NCI-H524 treated with DMSO at 0.1 percent for 48 hours (cell line): ENCODE results near the gene SH3RF2.
"Not testable (repeated sequence)": the region's sequence is repeated elsewhere in the genome, so short reads cannot be mapped to it uniquely, and the experiment has no call there.

ENCODE experiments used
- DNase-seq: peaks from one replicate; lab custom pipeline; 2025; lab: John Stamatoyannopoulos, UW

Gene SH3RF2

DNA sequence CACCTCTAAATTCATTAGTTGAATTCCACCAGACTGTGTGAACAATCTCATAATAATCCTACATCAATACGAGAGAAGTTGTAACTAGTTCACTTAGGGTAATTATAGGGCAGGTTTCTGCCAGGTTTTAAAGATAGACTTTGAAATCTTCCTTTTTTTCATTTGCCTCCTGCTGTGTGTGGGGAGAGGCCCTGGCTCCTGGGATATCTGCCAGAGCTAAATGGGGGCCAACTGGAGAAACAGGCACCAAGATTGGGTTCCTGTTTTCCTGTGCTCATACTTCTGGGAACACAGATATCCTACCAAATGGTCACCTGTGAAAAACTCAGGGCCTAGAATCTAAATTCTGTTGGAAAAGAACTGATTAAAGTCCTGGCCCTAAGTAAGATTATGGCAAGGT lies 42.3 kb downstream of the SH3RF2 start:
- DNase-seq: no peak

DNA sequence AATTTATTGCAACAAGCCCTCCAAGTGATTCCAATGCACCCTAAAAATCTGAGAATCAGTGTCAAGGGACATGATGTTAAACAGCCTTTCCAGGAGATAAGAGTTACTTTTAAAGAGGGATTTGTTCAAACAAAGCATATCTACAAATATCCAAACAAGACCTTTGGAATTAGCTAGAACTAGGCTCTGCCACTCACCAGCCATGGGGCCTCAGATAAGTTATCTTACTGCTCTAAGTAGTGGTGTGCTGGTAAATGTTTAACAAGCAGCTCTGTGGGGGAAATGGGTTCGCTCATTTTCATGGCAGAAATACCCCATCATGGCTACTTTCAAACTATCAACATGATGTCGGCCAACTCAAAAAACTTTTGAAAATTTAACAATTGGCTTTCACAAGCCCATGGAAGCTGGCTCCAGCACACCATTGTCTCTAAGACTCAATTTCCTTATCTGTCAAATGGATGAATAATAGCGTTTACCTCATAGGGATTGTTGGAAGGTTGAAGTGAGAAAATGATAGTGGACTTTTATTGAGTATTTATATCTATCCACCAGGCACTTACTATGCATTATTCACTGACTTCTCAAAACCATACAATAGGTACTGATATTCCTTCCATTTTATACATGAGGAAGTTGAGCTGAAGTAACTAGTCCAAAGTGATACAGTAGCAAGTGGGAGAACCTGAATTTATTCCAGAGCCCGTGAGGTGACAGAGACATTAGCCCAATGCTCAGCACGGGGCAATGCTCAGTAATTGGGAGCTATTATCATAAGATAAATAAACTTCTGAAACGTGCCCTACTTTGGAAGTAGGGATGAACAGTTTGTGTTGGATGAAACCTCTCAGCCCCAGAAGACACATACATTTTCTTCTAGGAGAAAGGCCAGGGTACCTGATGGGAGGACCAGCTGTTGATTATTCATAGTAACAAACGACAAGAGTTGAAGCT lies 43.2 kb downstream of the SH3RF2 start:
- DNase-seq: no peak

GRCh38 chr5:145980259-145980658 lies 43.9 kb downstream of the SH3RF2 start:
- DNase-seq: no peak

- no peak for DNase-seq
Observed at GRCh38 chr5:145980718-145981117, 44.3 kb downstream of the SH3RF2 start.

- no peak for DNase-seq
Observed at GRCh38 chr5:145981589-145982571, 45.5 kb downstream of the SH3RF2 start.

GRCh38 chr5:145982572-145983318 lies 46.4 kb downstream of the SH3RF2 start:
- no peak for DNase-seq

- DNase-seq: no peak
Observed at GRCh38 chr5:145983446-145983845, 47.1 kb downstream of the SH3RF2 start.

DNA sequence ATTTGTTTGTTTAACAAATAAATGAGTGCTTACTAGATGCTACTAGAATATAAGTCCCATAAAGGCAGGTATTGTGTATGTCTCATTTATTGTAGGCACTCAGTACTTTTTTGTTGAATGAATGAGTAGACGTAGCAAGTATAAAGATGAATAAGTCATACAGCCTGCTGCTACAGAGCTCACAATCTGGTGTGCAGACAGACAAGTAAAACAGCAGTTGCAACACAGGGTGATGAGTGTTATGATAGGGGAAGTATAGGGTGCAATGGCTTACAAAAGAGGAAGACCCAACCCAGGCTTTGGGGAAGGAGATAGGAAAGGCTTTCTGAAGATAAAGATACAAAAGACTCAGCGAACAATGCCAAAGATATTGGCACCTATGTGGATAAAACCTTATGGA lies 47.7 kb downstream of the SH3RF2 start:
- DNase-seq: no peak

GRCh38 chr5:145987856-145988255 lies 51.5 kb downstream of the SH3RF2 start:
- DNase-seq: no peak

DNA sequence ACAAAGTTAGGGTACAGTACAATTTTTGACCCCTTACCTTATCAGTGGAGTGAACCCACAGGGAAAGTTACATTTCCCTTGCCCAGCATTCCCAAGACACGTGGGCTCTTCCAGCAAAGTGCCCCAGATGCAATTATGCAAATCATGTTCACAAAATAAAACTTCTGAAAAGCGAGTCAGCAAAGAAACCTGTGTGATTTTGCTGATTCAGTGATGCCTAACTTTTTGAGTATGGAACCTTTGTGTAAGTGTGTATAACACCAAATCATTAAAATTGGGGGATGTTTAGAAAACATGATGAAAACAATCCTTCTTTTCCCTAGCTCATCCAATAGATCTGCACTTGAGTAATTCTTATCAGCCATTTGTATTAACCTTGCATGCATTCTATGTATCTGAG lies 52.6 kb downstream of the SH3RF2 start:
- DNase-seq: no peak

DNA sequence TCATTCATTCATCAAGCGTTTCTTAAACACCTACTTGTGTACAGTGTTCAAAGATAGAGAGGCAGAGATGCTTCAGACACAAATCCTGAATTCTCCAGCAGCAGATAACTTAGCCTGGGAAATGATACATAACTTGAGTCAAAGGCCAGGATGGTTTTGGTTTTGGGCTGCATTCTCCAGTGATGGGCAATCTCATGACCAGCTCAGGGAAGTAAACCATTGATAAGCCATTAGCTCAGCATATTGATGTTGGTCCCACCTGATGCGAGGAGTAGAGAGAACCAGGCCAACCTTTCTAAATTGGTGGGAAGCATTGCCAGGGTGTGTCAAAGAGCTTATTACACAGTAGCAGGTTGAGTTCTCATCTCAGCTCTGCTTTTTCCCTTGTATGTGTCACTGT lies 53.0 kb downstream of the SH3RF2 start:
- no peak for DNase-seq

DNA sequence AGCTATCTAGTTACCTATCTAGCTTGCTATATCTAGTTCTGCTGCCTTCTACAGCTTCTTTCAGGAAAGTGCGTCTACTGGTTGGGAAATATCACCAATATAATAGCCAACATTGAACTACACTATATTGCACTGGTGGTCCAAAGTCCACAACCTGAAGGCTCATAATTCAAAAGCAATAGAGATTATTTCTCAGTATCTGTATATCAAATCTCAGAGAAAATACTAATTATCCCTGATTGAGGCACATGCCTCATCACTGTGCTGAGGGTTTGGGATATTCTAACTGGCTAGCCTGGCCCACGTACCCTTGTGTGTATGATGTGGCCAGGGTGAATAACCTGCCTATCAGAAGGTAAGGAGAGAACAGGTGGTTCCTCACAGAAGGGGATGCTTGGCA lies 53.8 kb downstream of the SH3RF2 start:
- no peak for DNase-seq

DNA sequence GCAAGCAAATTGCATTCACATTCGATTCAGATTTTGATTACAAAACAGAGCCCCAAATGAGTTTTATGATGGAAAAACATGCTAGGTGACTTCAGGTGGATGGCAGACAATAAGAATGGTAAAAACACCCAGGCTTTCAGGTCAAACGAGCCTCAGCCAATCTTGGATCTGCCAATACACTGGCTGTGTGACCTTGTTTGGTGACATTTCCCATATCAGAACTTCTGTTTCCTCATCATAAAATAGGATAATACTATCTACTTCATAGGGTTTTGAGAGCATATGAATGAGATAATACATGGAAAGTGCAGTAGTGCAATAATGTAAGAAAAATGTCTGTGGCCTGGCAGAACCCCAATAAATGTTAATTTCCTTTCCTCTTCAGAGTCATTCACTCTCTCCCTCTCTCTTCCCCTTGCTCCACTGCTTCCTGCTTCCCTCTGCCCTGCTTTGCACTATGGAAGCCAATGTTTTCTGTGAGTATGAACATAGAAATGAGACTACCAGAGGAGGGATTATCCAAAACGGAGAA lies 54.7 kb downstream of the SH3RF2 start:
- no peak for DNase-seq

GRCh38 chr5:145993538-145993937 lies 57.2 kb downstream of the SH3RF2 start:
- not testable (repeated sequence) for DNase-seq

DNA sequence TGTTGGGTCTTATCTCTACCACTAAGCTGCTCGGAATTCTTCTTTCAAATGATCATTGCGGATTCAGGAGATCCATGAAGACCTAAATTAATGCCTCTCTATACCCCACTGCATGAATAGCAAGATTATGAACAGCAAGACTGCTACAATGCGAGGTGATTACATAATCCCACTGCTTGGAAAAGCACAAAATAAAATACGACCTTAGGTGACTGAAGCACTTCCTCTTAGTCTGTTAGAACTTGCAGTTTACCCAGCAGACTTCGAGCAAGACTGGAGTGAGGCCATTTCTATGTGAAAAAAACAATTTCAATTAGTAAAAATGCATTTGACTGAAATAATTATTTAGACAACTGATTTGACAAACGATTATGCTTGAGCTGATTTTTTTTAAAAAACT lies 59.8 kb downstream of the SH3RF2 start:
- no peak for DNase-seq

- DNase-seq: no peak
Observed at GRCh38 chr5:145999208-145999607, 62.8 kb downstream of the SH3RF2 start.

DNA sequence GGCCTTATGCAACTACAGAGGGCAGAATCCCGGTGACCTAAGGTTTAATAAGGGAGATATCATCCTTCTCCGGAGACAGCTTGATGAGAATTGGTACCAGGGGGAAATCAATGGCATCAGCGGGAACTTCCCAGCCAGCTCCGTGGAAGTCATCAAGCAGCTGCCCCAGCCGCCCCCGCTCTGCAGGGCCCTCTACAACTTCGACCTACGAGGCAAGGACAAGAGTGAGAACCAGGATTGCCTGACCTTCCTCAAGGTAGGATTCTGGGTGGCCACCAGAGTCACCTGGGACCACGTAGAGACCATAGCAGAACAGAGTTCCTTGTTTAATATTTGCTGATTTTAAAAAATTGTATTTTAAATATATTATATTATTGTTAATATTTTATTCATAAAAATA lies 63.7 kb downstream of the SH3RF2 start:
- DNase-seq: no peak

GRCh38 chr5:146001544-146002190 lies 65.3 kb downstream of the SH3RF2 start:
- DNase-seq: no peak

DNA sequence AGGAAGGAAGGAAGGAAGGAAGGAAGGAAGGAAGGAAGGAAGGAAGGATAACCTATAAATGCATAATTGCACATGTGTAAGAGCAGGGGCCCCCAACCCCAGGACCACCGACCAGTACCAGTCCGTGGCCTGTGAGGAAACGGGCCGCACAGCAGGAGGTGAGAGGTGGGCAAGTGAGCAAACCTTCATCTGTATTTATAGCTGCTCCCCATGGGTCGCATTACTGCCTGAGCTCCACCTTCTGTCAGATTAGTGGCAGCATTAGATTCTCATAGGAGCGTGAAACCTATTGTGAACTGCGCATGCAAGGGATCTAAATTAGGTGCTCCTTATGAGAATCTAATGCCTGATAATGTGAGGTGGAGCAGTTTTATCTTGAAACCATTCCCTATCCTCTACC lies 66.1 kb downstream of the SH3RF2 start:
- DNase-seq: no peak

GRCh38 chr5:146003852-146004251 lies 67.5 kb downstream of the SH3RF2 start:
- no peak for DNase-seq

- no peak for DNase-seq
Observed at GRCh38 chr5:146005264-146005663, 68.9 kb downstream of the SH3RF2 start.
